ENCODE measurements around the gene RNF32.
"Not testable (repeated sequence)": the region's sequence is repeated elsewhere in the genome, so short reads cannot be mapped to it uniquely, and the experiment has no call there.

RNF32 gene

GRCh38 chr7:156614434-156615264 lies 25.9 kb upstream of the RNF32 start:
- no peak for DNase-seq (ENCODE audit: low read depth in 2 of 2, low spot score in 1 of 2)

DNA sequence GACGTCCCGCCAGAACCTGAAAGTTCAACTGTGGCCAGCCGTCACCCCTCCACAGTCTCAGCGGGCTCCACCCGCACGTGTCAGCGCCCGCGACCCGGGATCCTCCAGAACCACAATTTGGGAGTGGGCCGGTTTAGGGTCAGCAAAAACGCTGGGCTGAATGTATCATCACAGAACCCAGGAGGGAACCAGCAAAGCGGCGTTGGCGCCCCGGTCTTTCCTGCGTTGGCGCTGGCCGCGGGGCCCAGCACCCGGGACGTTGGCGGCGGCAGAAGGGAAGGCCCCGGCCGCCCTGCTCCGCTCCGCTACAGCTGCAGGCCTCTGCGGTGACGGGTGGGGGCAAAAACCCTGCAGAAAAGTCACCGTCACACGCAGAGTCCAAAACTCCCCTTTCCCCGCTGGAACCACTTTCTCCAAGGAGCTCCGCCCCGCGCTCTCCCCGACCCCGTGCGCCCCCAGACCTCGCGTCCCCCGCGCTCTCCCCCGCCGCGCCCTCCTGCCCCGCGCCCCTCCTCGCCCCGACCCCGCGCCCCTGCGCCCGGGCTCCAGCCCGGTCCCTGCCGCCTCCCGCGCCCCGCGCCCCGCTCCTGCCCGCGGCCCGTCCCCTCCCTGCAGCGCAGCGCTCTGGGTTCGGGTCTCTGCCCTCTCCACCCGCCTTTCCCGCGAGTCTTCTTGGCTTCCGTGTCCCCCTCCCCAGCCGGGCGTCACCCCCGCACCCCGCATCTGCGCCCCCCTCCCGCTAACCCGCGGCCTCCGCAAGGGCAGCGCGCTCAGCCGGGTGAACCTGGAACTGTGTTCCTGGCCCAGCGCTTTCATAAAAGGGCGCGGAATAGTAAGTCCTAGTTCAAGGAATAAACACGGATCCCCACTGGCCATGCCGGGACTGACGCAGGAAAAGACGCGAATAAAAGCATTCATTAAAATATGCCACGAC lies 24.0 kb upstream of the RNF32 start:
- no peak for DNase-seq (ENCODE audit: low read depth in 2 of 2, low spot score in 1 of 2)

DNA sequence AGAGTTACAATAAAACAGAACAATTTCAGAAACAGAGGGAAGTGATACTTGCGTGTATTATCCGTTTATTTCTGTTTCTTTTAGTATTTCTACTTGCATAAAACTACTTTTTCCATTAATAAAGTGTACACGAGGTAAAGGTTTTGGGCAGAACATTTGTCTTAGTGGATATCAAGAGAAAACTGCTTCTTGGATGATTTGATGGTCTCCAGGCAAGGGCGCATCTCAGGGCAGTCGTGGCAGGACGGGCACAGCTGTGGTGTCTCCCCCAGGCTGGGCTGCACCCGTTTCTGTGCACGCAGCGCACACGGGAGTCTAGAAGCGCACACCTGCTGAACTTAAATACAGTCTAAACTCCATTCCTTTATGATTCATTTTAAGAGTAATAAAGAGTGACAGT lies 23.4 kb upstream of the RNF32 start:
- DNase-seq (ENCODE audit: low read depth in 2 of 2, low spot score in 1 of 2) = no peak

DNA sequence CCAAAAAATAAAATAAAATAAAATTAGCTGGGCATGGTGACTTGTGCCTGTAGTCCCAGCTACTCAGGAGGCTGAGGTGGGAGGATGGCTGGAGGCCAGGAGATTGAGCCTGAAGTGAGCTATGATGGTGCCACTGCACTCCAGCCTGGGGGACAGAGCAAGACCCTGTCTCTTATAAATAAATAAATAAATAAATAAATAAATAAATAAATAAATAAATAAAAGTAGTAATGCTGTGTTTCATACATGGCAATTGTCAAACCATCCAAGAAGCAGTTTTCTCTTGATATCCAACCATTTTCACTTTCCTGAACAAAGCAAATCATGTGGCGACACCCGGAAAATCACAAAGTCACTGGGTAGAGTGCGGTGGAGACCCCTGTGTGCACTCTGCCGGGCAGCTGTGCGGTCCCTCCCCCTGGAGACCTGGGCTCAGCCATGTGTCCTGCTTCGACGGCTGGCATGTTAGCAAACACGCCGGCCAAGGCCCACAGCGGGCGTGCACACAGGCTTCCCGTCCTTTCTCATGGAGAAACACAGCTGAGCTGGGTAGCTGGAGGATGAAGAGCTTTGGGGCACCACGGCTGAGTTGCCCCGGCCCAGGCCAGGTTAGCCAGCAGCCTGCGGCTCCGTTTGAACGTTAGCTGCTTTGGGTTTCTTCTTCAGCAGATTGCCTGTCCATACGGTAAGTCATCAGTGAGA lies 22.3 kb upstream of the RNF32 start:
- DNase-seq (ENCODE audit: low read depth in 2 of 2, low spot score in 1 of 2) = no peak

DNA sequence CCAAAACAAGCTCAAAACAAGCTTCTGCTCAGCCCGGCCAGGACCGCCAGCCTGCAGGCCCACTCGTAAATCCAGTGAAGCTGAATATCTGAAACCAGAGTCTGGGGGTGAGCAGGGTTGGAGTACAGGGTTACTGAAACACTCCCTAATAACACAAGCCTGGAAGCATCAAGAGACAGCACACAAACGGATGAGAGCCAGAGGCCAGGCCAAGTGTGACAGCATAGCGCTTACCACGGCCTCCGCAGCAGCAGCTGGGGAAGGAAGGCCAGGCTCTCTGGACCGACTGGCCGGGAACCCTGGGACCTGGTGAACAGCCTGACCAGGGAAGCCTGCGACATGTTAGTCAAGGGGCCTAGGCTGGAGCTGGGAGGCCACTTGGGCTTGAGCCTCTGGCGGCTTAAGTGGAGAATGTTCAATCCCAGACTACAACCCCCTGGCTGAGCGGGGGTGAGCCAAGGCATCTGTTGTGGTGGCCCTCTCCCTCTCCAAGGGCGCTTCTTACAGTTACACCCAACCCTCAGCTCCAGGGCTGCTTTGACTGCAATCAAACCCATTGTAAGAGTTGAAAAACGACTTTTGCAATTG lies 21.7 kb upstream of the RNF32 start:
- DNase-seq (ENCODE audit: low read depth in 2 of 2, low spot score in 1 of 2) = no peak

DNA sequence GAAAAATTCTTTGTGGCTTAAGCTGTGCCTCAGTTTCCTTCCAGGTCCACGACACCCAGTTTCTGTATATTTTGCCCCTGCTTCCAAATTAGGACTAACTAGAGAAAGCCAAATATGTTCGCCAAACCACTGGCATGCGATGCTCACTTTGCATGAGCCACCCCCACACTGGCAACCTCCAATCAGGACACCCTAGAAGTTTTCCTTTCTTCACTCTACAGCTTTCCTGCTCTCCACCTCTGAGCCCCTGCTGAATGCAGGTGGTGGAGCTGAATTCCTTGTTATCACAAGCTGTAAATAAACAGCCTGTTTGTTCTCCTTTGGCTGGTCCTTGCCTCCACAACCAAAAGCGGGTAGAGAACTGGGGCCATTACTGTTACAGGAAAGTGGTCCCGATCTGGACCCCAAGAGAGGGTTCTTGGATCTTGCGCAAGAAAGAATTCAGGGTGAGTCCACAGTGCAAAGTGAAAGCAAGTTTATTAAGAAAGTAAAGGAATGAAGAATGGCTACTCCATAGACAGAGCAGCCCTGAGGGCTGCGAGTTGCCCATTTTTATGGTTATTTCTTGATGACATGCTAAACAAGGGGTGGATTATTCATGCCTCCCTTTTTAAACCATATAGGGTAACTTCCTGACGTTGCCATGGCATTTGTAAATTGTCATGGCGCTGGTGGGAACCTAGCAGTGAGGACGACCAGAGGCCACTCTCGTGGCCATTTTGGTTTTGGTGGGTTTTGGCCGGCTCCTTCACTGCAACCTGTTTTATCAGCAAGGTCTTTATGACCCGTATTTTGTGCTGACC lies 20.9 kb upstream of the RNF32 start:
- not testable (repeated sequence) for DNase-seq (ENCODE audit: low read depth in 2 of 2, low spot score in 1 of 2)

- DNase-seq (ENCODE audit: low read depth in 2 of 2, low spot score in 1 of 2) = no peak
Measured at GRCh38 chr7:156620291-156620675, 20.3 kb upstream of the RNF32 start.

GRCh38 chr7:156621652-156622051 lies 18.9 kb upstream of the RNF32 start:
- DNase-seq (ENCODE audit: low read depth in 2 of 2, low spot score in 1 of 2) = no peak

GRCh38 chr7:156625580-156625979 lies 15.0 kb upstream of the RNF32 start:
- no peak for DNase-seq (ENCODE audit: low read depth in 2 of 2, low spot score in 1 of 2)

DNA sequence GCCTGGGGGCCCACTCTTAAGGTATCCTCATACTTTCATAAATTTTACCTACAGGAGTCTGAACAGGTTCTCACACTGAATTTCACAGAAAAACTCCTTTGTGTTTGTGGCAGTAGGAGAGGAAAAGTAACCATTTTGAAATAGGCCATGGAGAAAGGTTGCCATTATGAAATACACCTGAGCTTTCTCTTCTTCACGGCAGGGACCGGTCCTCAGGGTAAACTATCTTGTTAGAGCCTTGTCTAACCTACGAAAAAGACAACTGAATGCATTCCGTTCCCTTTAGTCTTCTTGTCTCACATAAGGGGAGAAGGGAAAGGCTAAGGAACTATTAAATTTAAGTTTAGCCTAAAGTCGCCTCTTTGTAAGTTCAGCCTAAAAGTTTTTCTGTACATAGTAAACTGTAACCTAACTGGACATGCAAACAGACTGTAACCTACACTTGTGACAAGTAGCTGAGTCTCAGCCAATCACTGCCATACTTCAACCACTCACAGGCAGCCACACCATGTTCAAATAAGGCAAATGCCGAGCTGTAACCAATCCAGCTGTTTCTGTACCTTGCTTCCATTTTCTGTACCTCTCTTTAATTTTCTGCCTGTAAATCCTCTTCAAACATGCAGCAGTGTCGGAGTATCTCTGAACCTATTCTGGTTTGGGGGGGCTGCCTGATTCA lies 14.2 kb upstream of the RNF32 start:
- DNase-seq (ENCODE audit: low read depth in 2 of 2, low spot score in 1 of 2) = no peak

- no peak for DNase-seq (ENCODE audit: low read depth in 2 of 2, low spot score in 1 of 2)
Measured at GRCh38 chr7:156628562-156628961, 12.0 kb upstream of the RNF32 start.

DNA sequence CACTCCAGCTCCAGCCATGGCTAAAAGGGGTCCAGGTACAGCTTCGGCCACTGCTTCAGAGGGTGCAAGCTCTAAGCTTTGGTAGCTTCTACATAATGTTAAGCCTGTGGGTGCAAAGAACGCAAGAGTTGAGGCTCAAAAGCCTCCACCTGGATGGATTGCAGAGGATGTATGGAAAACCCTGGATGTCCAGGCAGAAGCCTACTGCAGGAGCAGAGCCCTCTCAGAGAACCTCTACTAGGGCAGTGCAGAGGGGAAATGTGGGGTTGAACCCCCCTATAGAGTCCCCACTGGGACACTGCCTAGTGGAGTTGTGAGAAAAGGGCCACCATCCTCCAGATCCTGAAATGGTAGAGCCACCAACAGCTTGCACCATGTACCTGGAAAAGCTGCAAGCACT lies 10.7 kb upstream of the RNF32 start:
- no peak for DNase-seq (ENCODE audit: low read depth in 2 of 2, low spot score in 1 of 2)

DNA sequence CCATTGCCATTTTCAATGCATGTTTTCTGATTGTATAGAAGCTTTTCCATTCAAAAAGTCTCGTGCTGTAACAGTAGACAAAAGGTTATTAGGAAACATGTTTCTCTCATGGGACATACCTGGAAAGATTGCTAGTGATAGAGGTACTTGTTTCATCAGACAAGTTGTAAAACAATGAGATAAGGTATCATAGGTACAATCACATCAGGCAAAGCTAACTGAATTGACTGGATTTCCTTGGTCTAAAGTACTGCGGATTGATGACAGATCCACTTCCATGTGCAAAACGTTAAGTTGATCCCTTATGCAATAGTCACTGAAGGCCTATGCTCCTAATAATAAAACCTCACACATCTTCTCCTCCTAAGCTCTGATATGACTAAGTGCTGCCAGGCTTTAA lies 6.5 kb upstream of the RNF32 start:
- no peak for DNase-seq (ENCODE audit: low read depth in 2 of 2, low spot score in 1 of 2)

- no peak for DNase-seq (ENCODE audit: low read depth in 2 of 2, low spot score in 1 of 2)
Measured at GRCh38 chr7:156635529-156636385, 4.8 kb upstream of the RNF32 start.

DNA sequence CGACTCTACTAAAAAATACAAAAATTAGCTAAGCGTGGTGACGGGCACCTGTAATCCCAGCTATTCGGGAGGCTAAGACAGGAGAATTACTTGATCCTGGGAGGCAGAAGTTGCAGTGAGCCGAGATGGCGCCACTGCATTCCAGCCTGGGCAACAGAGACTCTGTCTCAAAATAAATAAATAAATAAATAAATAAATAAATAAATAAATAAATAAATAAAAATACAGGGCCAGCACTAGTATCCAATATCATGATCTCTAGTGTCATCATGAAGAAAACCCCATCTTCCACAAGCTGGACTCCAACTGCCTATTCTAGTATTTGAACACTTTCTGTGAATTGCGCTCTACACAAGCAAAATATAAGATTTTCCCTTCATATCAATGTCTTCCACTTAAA lies 3.5 kb upstream of the RNF32 start:
- DNase-seq (ENCODE audit: low read depth in 2 of 2, low spot score in 1 of 2) = not testable (repeated sequence)

DNA sequence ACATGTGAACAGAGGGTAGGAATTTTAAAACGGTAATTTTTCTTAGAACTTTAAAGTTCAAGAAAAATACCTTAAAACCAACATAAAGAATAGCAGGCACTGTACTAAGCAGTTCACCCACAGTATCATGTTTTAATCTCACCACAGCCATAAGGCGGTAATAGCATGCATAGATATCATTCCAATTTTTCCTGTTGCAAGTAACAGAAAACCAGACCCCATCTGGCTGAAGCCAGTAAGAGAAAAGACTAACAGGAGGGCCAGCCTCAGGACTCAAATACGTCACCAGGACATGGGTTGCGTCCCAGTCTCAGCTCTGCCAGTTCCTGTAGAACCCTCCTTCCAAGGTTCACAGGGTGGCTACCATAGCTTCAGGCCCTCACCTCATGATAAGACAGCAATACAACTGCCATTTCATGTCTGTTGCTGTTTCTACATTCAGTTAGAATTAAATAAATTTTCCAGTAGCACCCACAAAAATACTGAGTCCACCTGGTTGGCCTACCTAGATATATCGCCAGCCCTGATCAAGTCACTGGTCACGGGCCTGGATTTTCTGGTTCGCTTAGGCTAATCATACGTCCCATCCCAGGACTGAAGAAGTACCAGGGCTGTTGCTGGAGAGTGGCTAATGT lies 2.0 kb upstream of the RNF32 start:
- DNase-seq (ENCODE audit: low read depth in 2 of 2, low spot score in 1 of 2) = no peak

DNA sequence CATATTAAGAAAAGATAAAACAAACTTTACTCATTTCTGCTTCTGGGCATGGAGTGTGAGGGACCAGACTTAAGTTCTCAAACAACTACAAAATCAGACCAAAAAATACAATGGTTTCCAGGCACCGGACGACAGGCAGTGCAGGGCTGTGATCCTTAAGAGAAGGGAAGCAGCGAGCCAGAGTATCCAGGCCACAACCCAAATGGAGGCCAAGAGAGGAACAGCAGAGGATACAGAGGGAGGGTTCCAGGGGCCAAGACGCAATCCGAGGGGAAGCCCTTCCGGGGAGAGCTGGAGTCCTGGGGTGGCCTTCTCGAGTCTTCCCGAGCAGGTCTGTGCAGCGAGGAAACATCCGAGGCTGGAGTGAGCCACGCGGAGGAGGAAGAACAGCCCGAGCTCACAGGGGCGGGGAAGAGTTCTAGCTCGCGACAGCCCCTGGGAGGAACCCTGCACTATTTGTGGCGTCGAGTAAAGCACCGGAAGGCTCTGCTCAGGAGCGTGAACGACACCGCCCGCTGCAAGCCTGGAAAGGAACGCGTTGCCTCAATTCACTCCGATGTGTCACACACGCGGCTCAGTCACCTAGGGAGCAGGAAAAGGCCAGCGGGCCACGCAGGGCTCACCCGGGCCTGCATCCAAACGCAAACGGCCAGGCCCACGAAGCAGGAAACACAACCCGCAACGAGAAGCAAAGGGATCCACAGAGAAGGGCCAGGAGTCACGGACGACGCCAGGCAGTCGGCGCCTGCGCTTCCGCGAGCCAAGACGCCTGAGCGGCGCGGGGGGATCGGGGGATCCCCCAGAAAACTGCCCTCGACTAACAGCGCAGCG lies 933 bp upstream of the RNF32 start:
- DNase-seq (ENCODE audit: low read depth in 2 of 2, low spot score in 1 of 2) = no peak

All from stimulated activated CD8-positive, alpha-beta memory T cell treated with anti-CD3 and anti-CD28 coated beads, Interleukin-4, amount 100 ng/mL, for 4 hours (primary cell).